Epidermal melanocyte (primary cell): ENCODE results near the gene SYPL1.

Experiments
- DNase-seq: peaks from one replicate; pipeline ENCODE4 v3.0.0; 2011; ENCODE audit warnings: low spot score; ENCODE audit not compliant: insufficient read length

SYPL1 gene

DNA sequence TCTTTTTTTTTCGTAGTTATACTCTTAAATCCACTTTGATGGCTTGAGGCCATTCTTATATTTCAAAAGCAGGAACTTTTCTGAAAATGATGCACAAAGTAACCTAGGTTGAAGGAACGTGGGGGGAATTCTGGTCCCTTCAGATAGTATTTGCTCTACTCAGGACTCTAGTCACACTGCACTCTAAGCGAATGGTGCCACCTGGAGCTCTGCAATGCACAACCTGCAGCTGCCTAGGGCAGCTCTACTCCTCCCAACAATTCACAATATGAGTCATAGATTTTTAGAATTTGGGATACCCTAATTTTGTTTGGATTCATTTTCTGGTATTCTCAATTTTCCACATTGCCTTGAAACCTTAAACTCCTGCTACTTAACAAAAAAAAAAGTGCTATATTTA, 17.3 kb downstream of the SYPL1 start:
- DNase-seq: no peak

DNA sequence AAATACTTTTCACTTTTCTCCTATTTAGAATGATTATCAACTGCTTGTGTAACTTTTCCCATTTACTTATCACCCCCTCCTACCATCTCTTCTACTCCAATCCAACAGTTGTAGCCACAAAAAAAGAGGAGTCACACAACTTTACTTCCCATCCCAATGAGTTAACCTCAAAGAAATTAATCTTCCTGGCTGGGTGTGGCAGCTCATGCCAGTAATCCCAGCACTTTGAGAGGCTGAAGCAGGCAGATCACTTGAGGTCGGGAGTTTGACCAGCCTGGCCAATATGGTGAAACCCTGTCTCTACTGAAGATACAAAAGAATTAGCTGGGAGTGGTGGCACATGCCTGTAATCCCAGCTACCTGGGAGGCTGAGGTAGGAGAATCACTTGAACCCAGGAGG, 19.9 kb downstream of the SYPL1 start:
- DNase-seq: no peak

DNA sequence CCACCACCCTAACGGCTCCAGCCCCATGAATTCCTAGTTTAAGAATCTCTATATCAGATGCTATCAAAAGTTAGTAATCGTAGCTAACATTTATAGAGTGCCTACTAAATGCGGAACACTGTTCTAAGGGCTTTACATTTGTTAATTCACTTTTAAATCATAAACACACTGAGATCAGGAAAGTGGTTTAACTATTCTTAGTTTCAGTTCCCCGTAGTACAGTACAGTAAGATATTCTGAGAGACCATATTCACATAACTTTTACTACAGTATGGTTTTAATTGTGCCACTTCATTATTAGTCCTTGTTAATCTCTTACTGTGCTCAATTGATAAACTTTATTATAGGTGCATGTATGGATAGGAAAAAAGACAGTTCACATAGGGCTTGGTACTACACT, 22.5 kb downstream of the SYPL1 start:
- no peak for DNase-seq

DNA sequence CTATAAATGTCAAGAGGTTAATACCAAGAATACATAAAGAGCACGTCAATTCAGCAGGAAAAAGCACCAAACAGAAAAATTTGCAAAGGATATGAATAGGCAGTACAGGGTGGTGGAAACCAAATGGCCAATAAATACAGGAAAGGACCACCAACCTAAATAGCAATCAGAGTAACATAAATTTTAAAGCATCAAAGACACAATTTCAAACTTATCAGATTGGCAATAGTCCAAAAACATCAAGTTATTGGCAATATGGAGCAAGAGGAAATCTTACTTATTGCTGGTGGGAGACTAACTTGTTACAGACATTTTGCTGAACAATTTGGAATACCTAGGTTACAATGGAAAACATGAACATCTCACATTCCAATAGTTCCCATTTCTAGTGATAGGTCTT, 24.1 kb downstream of the SYPL1 start:
- DNase-seq: no peak

DNA sequence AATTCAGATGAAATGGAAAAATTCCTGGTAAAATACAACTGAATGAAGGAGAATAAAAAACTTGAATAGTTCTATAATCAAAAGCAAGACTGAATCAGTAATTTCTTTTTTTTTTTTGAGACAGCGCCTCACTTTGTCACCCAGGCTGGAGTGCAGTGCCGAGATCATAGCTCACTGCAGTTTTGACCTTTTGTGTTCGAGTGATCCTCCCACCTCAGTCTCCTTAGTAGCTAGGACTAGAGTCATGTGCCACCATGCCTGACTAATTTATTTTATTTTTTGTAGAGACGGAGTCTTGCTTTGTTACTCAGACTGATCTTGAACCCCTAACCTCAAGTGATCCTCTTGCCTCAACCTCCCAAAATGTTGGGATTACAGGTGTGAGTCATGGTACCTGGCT, 26.1 kb downstream of the SYPL1 start:
- DNase-seq: no peak

DNA sequence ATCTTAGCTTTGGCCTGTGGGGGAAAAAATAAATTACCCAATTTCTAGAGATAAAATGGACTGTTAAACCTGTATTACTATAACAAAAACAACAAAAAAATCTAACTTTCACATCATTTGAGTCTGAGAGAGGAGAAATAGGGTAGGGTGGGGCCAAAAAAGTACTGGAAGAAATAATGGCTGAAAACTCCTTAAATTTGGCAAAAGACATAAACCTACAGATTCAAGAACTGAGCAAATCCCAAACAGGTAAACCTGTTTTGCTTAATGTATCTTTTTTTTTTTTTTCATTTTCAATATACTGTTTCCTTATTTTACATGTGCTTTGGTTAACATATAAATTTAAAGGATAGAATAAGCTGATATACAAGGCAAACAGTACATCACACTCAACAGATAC, 27.1 kb downstream of the SYPL1 start:
- no peak for DNase-seq

DNA sequence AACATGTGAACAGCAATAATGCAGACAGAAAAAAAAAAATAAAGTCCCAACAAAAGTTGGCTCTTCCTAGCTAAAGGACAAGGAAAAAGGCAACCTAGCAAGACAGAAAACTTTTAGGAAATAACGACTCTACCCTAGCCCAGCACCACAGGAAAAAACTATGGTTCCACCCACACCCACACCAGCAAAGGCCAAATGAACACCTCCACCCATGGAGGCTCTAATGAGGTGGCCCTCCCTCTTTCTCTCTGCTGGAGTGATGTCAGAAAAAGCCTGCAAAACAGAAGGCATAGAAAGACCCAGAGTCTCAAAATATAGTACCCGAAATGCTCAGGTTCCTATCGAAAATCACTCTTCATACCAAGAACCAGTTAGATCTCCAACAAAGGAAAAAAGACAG, 28.4 kb downstream of the SYPL1 start:
- DNase-seq: no peak

DNA sequence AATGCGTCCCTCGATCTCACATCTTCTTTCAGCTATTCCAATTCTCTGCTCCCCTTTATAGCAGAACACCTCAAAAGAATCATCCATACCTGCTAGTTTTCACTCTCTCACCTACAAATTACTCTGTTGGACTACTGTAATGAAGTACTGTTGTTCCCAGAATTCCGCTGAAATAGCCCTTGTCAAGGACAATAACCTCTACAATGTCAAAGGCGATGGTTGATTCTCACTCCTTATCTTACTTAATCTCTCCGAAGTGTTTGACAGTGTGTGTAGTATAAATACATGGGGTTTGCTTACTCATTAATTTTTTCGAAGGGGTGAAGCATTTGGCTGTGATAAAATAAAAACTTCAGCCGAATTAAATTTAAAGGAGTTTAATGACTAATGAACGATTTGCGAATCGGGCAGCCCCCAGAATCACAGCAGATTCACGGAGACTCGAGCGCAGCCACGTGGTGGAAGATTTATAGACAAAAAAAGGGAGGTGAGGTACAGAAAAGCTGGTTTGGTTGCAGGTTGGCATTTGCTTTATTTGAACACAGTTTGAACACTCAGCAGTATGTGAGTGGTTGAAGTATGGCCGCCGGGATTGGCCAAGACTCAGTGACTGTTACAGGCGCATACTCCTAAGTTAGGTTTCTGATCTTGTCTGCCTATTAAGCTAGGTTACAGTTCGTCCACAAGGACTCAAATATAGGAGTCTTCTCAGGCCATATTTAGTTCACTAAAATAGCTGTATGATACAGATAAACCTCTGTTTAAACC, 29.8 kb downstream of the SYPL1 start:
- DNase-seq: no peak

DNA sequence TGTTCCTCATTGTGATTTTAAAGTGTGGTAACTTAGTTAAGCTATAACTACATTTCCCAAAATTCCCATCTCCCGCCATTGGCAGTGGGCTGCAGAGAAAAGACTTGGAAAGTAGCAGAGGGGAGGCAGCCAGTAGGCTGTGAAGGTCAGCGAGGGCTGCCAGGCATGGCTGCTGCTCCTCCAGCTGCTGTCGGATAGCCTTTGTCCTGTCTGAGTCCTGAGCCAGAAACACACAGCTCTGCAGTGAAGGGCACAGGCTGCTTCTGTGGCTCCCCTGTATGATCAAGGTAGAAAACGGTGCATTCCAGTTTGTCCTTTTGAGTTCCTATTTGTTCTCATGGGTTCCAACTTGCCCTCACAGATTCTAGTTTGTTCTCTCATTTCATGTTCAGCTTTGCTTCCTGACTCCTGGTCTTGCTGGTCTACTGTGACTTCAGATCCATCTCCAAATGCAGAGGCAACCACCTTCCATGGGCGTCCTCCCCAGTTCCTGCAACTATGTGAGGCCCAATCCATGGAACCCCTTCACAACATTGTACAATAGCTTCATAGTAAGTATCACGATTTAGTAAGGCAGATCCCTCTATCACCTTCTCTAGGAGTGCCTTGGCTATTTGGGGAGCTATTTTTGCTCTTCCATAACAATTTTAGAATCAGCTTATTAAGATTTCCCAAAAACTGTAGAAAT, 31.7 kb downstream of the SYPL1 start:
- no peak for DNase-seq

DNA sequence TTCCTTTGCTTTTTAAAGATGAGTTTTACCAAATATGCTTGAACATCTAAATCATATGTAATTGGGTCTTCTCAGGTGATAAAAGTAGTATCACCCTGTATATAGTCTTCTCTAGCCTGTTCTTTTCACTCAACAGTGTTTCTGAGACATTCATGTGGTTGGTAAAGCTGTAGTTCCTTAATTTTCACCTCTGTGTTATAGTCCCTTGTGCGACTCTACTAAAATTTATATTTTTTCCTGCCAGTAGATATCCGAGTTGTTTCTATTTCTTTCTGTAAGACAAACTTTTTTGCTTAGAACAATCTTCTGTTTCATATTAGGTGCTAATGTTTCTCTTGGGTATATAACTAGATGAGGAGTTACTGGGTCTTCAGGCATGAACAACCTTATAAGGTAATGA, 35.6 kb downstream of the SYPL1 start:
- no peak for DNase-seq

DNA sequence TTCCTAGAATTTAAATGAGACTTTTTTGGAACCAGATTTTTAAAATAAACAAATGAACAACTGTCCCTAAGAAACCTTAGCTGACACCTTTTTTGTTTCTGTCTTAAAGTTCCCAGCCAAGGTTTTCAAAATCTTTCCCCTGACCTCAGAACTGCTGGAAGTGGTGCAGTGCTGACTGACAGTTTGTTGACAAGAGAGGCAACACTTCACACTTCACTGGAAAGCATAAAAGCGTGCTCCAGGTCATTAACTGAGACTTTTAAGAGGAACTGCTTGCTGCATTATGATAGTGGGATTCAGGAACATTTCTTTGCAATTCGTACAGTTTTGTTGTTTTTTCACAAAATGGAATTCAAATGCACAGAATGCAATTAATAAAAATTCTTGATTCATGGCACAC, 36.2 kb downstream of the SYPL1 start:
- DNase-seq: no peak

DNA sequence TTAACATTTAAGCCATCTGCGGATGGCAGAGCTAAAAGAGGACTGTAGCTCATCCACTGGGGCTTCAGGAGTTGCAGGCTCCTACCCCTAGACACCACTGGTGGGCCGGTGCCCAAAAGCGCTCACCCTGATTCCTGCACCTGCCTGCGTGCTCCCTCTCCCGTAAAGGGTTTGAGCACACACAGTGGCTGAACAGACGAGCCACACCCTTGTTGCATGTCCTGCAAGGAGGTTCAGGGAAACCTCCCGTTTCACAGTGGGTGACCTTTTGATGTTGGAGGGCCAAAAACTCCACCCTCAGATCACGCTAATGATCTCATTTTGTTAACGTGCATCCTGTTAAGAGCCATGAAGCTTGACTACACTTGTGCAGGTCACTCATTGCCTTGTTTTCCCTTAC, 37.9 kb downstream of the SYPL1 start:
- DNase-seq: no peak

DNA sequence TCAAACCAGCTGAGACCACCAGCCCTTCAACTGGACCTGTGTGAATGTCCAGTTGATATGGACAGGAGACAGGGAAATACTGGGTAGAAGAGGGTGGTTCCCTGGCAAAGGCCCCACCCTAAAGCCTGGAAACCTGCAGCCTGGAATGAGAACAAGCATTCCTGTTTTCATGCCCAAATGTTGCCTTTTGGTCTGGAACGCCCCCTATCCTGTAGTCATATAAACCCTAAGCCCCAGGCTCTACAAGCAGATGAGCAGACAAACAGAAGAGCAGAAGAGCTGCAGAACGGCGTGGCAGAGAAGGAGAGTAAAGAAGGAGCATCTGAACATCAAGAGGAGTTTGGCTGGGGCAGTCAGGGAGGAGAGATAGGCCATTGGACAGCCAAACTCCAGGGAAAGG, 38.4 kb downstream of the SYPL1 start:
- DNase-seq: no peak

DNA sequence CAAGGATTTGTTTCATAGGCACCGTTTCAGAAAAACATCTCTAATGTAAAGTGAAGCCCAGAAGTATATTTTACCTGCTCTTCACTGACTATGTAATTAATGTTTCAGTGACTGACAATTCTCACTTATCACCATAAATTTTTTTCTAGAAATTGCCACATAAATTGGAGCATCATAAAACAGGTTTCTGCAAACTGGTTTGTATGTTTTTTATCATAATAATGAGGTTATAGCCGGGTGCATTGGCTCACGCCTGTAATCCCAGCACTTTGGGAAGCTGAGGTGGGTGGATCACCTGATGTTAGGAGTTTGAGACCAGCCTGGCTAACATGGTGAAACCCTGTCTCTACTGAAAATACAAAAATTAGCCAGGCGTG, 39.4 kb downstream of the SYPL1 start:
- DNase-seq: no peak

DNA sequence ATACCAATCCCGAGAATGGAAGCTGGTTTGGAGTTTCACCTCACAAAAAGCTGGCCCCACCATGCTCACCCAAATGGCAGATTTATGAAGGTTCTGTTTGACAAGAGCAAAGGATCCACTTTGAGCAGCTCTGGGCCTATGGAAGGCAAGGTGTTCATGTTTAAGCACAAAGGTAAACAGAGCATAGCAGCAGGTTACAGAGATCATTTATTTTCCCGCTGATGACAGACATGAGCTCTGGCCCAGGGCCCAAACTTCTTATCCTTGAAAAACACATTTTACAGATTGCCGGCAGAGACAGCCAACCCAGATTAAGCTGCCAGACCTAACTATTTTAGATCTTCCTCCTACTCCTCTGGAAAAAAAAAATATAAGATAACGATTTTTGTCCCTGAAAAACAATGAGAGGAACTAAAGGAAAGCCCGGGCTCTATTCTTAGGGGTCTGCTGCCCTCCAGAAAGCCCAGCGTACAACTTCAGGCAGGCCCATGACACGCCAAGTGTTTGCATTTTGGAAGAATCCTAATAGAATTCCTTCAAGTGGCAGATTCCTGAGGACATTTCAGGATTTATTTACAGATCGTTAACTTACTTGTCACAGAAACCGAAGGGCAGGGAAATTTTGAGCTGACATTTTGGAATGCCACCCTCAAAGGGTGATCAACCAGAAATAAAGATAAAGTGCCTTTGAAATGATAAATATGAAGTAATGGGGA, 40.0 kb downstream of the SYPL1 start:
- no peak for DNase-seq

DNA sequence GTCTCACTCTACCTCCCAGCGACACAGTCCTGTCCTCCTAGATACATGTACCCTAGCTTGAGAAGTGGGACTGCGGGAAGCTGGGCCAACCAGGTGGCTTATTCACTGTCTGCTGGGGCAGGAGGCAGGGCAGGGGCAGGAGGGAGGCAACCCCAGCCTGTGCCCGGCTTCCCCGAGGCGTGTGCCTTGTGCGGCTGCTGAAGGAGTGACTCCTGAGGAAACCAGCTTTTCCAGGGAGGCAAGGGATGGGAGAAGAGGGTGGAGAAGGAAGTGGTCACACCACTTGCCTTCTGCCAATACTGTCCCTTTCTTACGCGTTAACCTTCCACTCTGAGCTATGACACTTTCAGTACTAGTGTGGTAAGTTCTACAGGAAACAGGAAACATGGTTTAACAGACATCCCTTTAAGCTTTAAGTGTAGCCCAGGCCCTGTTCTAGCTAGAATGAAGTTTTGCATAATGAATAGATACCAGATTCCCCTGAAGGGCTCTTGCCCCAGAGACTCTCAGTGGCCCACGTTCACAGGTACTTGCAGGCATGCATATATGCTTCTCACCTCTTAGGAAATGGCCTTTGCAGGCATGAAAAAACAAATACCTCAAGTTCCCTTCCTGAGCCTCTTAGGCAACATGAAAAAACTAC, 40.6 kb downstream of the SYPL1 start:
- DNase-seq: peak; percentile 25

DNA sequence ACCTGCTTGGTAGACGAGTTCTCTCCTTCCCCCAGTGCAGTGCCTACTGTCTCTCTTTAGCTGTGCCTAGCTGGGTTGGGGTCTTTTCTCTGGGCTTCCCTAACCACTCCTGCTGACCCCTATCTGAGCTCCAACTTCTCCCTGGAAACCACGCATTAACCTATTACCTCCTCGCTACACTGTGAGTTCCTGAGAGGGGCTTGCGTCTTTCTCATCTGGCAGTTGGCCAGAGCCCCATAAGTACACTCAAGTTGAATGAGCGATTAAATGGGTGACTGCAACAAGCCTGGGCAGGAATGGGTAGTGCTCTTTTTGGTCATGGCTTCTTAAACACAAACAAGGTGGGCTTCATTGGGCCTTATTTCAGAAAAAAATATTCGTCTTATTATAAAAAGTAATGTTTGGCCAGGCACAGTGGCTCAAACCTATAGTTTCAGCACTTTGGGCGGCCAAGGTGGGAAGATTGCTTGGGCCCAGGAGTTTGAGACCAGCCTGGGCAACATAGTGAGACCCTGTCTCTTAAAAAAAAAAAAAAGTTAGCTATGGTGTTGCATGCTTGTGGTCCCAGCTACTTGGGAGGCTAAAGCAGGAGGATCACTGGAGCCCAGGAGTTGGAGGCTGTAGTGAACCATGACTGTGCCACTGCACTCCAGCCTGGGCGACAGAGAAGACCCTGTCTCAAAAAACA, 41.4 kb downstream of the SYPL1 start:
- DNase-seq: no peak

DNA sequence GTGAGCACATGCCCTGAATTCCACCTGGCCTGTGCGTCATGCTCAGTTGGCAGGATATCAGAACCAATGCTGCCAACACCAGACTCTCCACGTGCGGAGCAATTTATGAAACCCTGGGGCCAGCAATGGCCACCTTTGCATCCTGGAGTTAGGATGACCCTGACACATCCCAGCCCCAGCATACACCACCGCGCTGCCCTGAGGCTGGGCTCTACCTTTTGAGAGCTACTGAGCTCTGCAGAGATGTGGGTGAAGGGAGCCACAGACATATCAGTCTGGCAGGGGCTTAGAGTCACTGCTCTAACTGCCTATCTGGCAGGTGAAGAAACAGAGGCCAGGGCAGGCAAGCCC, 41.9 kb downstream of the SYPL1 start:
- DNase-seq: no peak

DNA sequence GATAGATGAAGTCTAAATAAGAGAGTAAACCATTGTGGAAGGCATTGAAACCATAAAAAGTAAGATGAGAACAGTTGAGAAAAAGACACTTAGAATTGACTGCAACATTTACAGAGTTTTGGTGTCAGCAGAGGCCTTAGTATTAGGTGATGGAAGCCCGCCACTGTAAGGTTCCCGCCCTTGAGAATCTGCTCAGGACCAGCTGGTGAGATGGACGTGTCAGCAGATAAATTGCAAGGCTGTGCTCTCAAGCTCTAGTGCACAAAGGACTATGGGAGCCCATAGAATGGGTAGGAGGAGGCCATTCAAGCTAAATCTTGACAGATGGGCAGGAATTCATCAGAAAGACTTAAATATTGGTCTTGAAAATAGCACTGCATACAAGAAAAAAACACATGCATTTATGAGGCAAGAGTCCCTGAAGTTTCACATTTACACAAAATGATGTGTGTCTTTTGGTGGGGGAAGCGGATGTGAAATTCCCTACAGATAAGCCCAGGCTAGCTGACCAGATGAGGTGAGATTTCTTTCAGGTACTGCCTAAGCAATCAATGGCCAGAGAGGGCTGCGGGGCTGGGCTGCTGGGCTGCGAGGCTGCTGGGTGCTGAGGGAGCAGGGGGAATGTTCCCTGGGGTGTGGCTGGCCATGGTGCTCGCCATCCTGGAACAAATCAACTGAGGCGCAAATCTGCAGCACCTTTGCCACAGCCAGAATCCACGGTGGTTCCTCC, 42.5 kb downstream of the SYPL1 start:
- no peak for DNase-seq

DNA sequence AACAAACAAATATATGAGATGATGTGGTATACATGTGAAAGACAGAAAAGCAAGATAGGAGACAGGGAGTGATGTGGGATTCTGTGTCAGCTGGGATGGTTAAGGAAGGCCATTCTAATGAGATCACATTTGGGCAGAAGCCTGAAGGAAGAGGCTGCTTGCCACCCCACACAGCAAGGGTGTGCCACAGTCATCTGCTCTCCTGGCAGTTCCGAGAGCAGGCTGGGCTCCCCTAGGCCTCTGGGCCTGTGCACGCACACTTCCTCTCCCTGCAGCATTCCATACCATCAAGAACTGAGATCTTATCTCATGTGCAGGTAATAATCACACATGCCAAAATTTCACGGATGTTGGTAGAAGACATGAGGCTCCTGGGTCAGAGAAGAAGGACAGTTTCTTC, 43.1 kb downstream of the SYPL1 start:
- no peak for DNase-seq

DNA sequence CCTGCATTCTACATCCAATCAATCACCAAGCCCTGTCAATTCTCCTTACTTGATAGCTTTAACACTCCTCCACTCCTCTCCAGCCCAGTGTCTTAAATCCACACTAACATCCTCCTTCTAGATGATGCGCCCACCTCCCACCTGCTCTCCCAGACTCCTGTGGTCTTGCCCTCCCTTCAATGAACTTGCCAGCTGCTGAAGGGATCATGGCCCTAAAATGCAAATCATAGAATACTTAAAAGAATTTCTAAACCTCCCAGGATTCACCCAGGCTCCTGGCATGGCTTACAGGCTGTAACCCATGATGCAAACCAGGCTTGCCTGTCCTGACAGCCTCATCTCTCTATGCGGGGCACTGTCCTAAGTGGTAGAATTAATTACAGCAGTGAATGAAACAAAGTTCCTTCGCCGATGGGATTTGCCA, 43.6 kb downstream of the SYPL1 start:
- DNase-seq: no peak
